ENCODE data around the gene FBXO3. TPM values are rescaled to one million over a fixed set of nuclear protein-coding genes. Genes with fewer than 3 reads are reported as not detected.

Gene FBXO3
- total RNA-seq, 1 experiment from 2014 or later: 18.9 TPM

DNA sequence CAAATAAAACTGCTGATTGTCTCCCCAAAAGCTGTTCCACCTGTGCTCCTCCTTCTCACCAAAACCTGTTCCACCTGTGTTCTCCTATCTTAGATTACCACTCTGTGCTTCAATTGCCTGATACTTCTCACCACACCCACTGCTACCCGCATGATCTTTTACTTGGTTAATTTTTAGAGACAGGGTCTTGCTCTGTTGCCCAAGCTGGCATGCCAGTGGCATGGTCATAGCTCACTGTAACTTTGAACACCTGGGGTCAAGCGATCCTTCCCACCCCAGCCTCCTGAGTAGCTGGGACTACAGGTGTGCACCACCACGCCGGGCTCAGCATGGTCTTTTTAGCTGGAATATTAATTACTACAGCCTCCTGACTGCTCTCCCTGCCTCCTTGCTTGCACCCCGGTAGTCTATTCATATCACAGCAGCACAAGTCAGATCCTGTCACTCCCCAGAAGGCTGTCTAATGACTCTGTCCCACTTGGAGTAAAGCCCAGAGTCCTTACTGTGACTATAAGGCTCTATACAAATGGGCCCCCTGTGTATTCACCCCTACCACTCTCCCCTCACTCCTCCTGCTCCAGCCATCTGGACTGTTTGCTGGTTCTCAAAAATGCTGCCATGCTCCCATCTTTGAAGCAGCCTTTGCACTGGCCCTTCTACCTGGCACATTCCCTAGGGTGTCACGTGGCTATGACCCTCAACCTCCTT is 77.2 kb downstream of the FBXO3 start:
- Histone ChIP-seq H3K9me3 (ENCODE audit: control insufficient read depth, low read depth, low read length) (no peaks in the 10 kb centered on the region), H3K79me1 (ENCODE audit: insufficient read depth, low read depth, low read length, poor library complexity, severe bottlenecking) (no peaks in the 10 kb centered on the region), H3K4me1 (ENCODE audit: insufficient read depth, low read length) (peaks cover 5% of the 10 kb centered on the region; the same call in 1 of the 2 replicates), H3K9ac (ENCODE audit: extremely low read depth, insufficient read length, low read length) (no peak overlapping the region), H2BK15ac (ENCODE audit: low read depth, low read length) (no peak overlapping the region), H3K23me2 (ENCODE audit: insufficient read length, low read depth, low read length, poor library complexity, severe bottlenecking) (peaks cover 5% of the 10 kb centered on the region), H2BK5ac (ENCODE audit: insufficient read length, low read length) (no peak overlapping the region), H2BK12ac (ENCODE audit: insufficient read length, low read depth, low read length) (no peak overlapping the region), H2AFZ (ENCODE audit: low read length) (no peak overlapping the region), H2BK20ac (ENCODE audit: low read depth, low read length, poor library complexity, severe bottlenecking) (no peak overlapping the region), H2BK120ac (ENCODE audit: low read depth, low read length, poor library complexity, severe bottlenecking) (no peak overlapping the region), H3T11ph (ENCODE audit: low read length) (no peak overlapping the region), H3K79me2 (ENCODE audit: insufficient read depth, low read length) (no peaks in the 10 kb centered on the region), H4K5ac (ENCODE audit: insufficient read length, low read depth, low read length) (no peak overlapping the region), H3K56ac (ENCODE audit: insufficient read length, low read depth, low read length) (no peak overlapping the region), H3K23ac (ENCODE audit: insufficient read length, low read depth, low read length) (no peak overlapping the region), H3K27me3 (ENCODE audit: insufficient read depth, low read length) (no peaks in the 10 kb centered on the region), H3K4ac (ENCODE audit: low read depth, low read length) (no peak overlapping the region), H4K8ac (replicated peaks; ENCODE audit: insufficient read length, low read depth, low read length) (no peak overlapping the region), H4K20me1 (ENCODE audit: control insufficient read depth, insufficient read depth, insufficient read length) (no peaks in the 10 kb centered on the region), H2AK5ac (ENCODE audit: insufficient read length, low read length) (no peak overlapping the region), H3K18ac (ENCODE audit: insufficient read length, low read depth, low read length) (no peak overlapping the region), H3K14ac (ENCODE audit: insufficient read depth, low read length) (no peak overlapping the region), H3K27ac (ENCODE audit: insufficient read length, low read depth, low read length) (no peak overlapping the region), H3K4me2 (ENCODE audit: insufficient read depth, insufficient read length, low read length) (no peak overlapping the region), H4K91ac (ENCODE audit: insufficient read length, low read depth, low read length) (no peak overlapping the region)
- H3K4me1 Mint-ChIP-seq: peaks cover 41 to 48% of the 10 kb centered on the region in 2 experiments
- WGBS (ENCODE audit: extremely low coverage, insufficient read length, low lambda C conversion rate): no CpG with 5 or more reads among the region's 6 CpGs
- H3K4me3 Mint-ChIP-seq: no peak overlapping the region
- DNase-seq: no peak
- H3K27ac Mint-ChIP-seq: no peak overlapping the region
- TF ChIP-seq, protein P1, sequence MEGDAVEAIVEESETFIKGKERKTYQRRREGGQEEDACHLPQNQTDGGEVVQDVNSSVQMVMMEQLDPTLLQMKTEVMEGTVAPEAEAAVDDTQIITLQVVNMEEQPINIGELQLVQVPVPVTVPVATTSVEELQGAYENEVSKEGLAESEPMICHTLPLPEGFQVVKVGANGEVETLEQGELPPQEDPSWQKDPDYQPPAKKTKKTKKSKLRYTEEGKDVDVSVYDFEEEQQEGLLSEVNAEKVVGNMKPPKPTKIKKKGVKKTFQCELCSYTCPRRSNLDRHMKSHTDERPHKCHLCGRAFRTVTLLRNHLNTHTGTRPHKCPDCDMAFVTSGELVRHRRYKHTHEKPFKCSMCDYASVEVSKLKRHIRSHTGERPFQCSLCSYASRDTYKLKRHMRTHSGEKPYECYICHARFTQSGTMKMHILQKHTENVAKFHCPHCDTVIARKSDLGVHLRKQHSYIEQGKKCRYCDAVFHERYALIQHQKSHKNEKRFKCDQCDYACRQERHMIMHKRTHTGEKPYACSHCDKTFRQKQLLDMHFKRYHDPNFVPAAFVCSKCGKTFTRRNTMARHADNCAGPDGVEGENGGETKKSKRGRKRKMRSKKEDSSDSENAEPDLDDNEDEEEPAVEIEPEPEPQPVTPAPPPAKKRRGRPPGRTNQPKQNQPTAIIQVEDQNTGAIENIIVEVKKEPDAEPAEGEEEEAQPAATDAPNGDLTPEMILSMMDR (conservative IDR thresholded peaks at IDR 0.05): no peak
- no peaks in the 10 kb centered on the region for H3K36me3 Mint-ChIP-seq (ENCODE audit: insufficient read depth in 1 of 3, low read depth in 3 of 3)
- H3K27me3 Mint-ChIP-seq (ENCODE audit: low read depth): peaks cover 19% of the 10 kb centered on the region
- H3K9me3 Mint-ChIP-seq: no peaks in the 10 kb centered on the region

All from H9 (cell line).